Endodermal cell (in vitro differentiated cells): ENCODE data around the gene FBRSL1. TPM values are rescaled to one million over a fixed set of nuclear protein-coding genes. Genes with fewer than 3 reads are reported as not detected.

ENCODE experiments used
- DNase-seq: peaks from one replicate; pipeline ENCODE4 v3.0.0-alpha.2; 2017
- H3K27ac ChIP-seq: 2 replicates; pipeline ENCODE4 v1.5.1; 2013; ENCODE audit warnings: mild to moderate bottlenecking, low read depth, low read length, moderate library complexity
- H3K27me3 ChIP-seq: 2 replicates; pipeline ENCODE4 v1.6.1; 2013; ENCODE audit warnings: mild to moderate bottlenecking, low read length, moderate library complexity; ENCODE audit not compliant: insufficient read depth, control insufficient read depth, poor library complexity, severe bottlenecking
- H3K36me3 ChIP-seq: 2 replicates; pipeline ENCODE4 v1.7.0; 2013; ENCODE audit warnings: mild to moderate bottlenecking, low read length, moderate library complexity; ENCODE audit not compliant: control insufficient read depth, insufficient read depth
- H3K4me1 ChIP-seq: one replicate; pipeline ENCODE4 v1.7.0; 2013; ENCODE audit warnings: low read length; ENCODE audit not compliant: control insufficient read depth, insufficient read depth
- H3K4me3 ChIP-seq: 2 replicates; pipeline ENCODE4 v1.5.1; 2013; ENCODE audit warnings: mild to moderate bottlenecking, low read length, moderate library complexity
- H3K9ac ChIP-seq: 2 replicates; pipeline ENCODE4 v1.6.1; 2013; ENCODE audit warnings: mild to moderate bottlenecking, low read length, moderate library complexity; ENCODE audit not compliant: poor library complexity, severe bottlenecking; ENCODE audit errors: extremely low read depth
- H3K9me3 ChIP-seq: 2 replicates; pipeline ENCODE4 v1.6.1; 2013; ENCODE audit warnings: mild to moderate bottlenecking, low read length, moderate library complexity; ENCODE audit not compliant: control insufficient read depth
- H3K27ac Mint-ChIP-seq: 2 replicates; pipeline ENCODE4 v1.8.0; 2020; ENCODE audit warnings: mixed read lengths
- H3K27me3 Mint-ChIP-seq: 2 replicates; pipeline ENCODE4 v1.8.0; 2021; ENCODE audit warnings: mild to moderate bottlenecking, mixed read lengths; ENCODE audit not compliant: insufficient read depth
- H3K36me3 Mint-ChIP-seq: 2 replicates; pipeline ENCODE4 v1.8.0; 2020; ENCODE audit warnings: low read depth, mixed read lengths
- H3K4me1 Mint-ChIP-seq: 2 replicates; pipeline ENCODE4 v1.8.0; 2020; ENCODE audit warnings: mixed read lengths
- H3K4me3 Mint-ChIP-seq: 2 replicates; pipeline ENCODE4 v1.8.0; 2020; ENCODE audit warnings: mild to moderate bottlenecking, moderate library complexity, mixed read lengths
- H3K9me3 Mint-ChIP-seq: 2 replicates; pipeline ENCODE4 v1.8.0; 2020; ENCODE audit warnings: mild to moderate bottlenecking, mixed read lengths
- WGBS, 2 experiments: methylation state at CpG; one replicate each; pipeline versions ENCODE4 v1.1.5 to v1.1.7; 2013; ENCODE audit warnings: missing lambda C conversion rate in 2 of 2, mixed read lengths in 1 of 2; ENCODE audit not compliant: insufficient coverage in 1 of 2, insufficient read length in 1 of 2; 5-methylcytosine and 5-hydroxymethylcytosine counted together
- total RNA-seq, 2 donors: library from RNA; stranded (reverse); fragmentation: NEBNext Ultra II Directional in 1 of 2; extraction: Animal tissue kit (Norgen Biotek cat#: 25700) in 1 of 2; gene quantifications; 2 replicates in 1 of 2; 3 replicates in 1 of 2; pipeline ENCODE4 v1.2.1, GENCODE V29; 2021
- TF ChIP-seq, protein P1 (sequence below): fragments of 200-600 bp; sonication (generic); conservative IDR thresholded peaks from 2 replicates; pipeline ENCODE4 v1.5.0; 2021; ENCODE audit warnings: antibody characterized with exemption, mild to moderate bottlenecking

FBRSL1 gene
- total RNA-seq, 2 donors from 2014 or later = 74.9 to 92.3 TPM

GRCh38 chr12:132495629-132496357, 5.8 kb downstream of the FBRSL1 start:
- Mint-ChIP-seq H3K27ac (no peak overlapping the region), H3K4me3 (no peak overlapping the region), H3K9me3 (no peaks in the 10 kb centered on the region), H3K36me3 (peaks cover 3% of the 10 kb centered on the region), H3K4me1 (peaks cover 12% of the 10 kb centered on the region), H3K27me3 (no peaks in the 10 kb centered on the region)
- Histone ChIP-seq H3K9ac (no peak overlapping the region), H3K36me3 (no peaks in the 10 kb centered on the region), H3K27ac (no peak overlapping the region), H3K4me1 (peaks cover 6% of the 10 kb centered on the region), H3K27me3 (no peaks in the 10 kb centered on the region), H3K9me3 (no peaks in the 10 kb centered on the region), H3K4me3 (no peak overlapping the region)
- 92% methylated on average over 22 to 31 of the region's 31 CpGs for WGBS, 2 experiments
- TF ChIP-seq, protein P1, sequence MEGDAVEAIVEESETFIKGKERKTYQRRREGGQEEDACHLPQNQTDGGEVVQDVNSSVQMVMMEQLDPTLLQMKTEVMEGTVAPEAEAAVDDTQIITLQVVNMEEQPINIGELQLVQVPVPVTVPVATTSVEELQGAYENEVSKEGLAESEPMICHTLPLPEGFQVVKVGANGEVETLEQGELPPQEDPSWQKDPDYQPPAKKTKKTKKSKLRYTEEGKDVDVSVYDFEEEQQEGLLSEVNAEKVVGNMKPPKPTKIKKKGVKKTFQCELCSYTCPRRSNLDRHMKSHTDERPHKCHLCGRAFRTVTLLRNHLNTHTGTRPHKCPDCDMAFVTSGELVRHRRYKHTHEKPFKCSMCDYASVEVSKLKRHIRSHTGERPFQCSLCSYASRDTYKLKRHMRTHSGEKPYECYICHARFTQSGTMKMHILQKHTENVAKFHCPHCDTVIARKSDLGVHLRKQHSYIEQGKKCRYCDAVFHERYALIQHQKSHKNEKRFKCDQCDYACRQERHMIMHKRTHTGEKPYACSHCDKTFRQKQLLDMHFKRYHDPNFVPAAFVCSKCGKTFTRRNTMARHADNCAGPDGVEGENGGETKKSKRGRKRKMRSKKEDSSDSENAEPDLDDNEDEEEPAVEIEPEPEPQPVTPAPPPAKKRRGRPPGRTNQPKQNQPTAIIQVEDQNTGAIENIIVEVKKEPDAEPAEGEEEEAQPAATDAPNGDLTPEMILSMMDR = no peak
- no peak for DNase-seq

DNA sequence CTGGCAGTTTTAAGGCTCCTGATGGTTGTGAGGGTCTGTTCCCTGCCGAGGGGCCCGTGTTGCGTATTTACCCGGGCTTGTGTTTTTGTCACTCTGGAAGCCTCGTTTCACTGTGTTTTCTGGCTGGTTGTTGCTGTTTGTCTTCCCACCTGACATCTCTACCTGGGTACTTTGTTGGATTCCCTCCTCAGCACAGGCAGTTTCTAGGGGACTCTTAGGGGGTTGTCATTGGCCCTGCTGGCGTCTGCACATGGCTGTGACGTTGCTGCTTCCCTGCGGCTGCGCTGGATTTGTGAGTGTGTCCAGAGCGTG, 6.4 kb downstream of the FBRSL1 start:
- H3K4me1 Mint-ChIP-seq = peaks cover 8% of the 10 kb centered on the region
- H3K36me3 ChIP-seq = no peaks in the 10 kb centered on the region
- TF ChIP-seq, protein P1 = no peak
- peaks cover 3% of the 10 kb centered on the region for H3K36me3 Mint-ChIP-seq
- no peak overlapping the region for H3K27ac ChIP-seq
- no peak overlapping the region for H3K4me3 ChIP-seq
- no peaks in the 10 kb centered on the region for H3K9me3 ChIP-seq
- no peaks in the 10 kb centered on the region for H3K27me3 Mint-ChIP-seq
- H3K9ac ChIP-seq = no peak overlapping the region
- H3K9me3 Mint-ChIP-seq = no peaks in the 10 kb centered on the region
- H3K4me3 Mint-ChIP-seq = no peak overlapping the region
- peaks cover 4% of the 10 kb centered on the region for H3K4me1 ChIP-seq
- 86 to 94% methylated on average over 5 to 10 of the region's 10 CpGs for WGBS, 2 experiments
- no peak for DNase-seq
- H3K27ac Mint-ChIP-seq = no peak overlapping the region
- no peaks in the 10 kb centered on the region for H3K27me3 ChIP-seq

DNA sequence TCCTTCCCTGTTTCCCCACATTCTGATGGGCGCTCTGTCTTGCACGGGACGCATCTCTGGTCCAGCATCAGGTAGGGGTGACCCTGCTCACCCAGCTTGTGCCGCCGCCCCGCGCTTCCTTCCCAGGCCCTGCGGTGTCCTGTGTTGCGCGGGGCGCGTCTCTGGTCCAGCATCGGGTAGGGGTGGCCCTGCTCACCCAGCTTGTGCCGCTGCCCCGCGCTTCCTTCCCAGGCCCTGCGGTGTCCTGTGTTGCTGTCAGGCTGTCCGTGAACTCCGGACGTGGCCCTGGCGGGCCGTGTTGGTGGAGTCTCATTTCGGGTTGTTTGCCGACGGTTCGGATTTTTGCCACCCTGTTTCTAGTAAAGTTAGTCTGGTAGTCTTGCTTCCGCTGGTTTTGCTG, 6.8 kb downstream of the FBRSL1 start:
- WGBS, 2 experiments = 84 to 93% methylated on average over 19 to 27 of the region's 27 CpGs
- H3K36me3 Mint-ChIP-seq = peaks cover 3% of the 10 kb centered on the region
- no peak overlapping the region for H3K4me3 ChIP-seq
- H3K27ac ChIP-seq = no peak overlapping the region
- H3K9me3 ChIP-seq = no peaks in the 10 kb centered on the region
- no peaks in the 10 kb centered on the region for H3K4me1 ChIP-seq
- TF ChIP-seq, protein P1 = no peak
- H3K27me3 Mint-ChIP-seq = no peaks in the 10 kb centered on the region
- H3K4me3 Mint-ChIP-seq = no peak overlapping the region
- H3K27ac Mint-ChIP-seq = no peak overlapping the region
- no peaks in the 10 kb centered on the region for H3K36me3 ChIP-seq
- H3K27me3 ChIP-seq = no peaks in the 10 kb centered on the region
- no peak overlapping the region for H3K9ac ChIP-seq
- no peak for DNase-seq
- no peaks in the 10 kb centered on the region for H3K9me3 Mint-ChIP-seq
- H3K4me1 Mint-ChIP-seq = peaks cover 5% of the 10 kb centered on the region
